HepG2 (cell line): ENCODE measurements around the gene FKBP5. TPM values are rescaled to one million over a fixed set of nuclear protein-coding genes. Genes with fewer than 3 reads are reported as not detected.

Experiments used
- DMAP1 ChIP-seq: IDR thresholded peaks from 2 replicates; pipeline ENCODE4 v1.6.1; 2016
- JUNB ChIP-seq: sonication (generic); formaldehyde crosslinking; IDR thresholded peaks from 2 replicates; pipeline ENCODE4 v1.8.0; 2022; ENCODE audit warnings: missing genetic modification reagents, mild to moderate bottlenecking, borderline replicate concordance
- KDM3A ChIP-seq: IDR thresholded peaks from 2 replicates; pipeline ENCODE4 v1.6.1; 2018; ENCODE audit warnings: low read depth, missing compliant biosample characterization
- KDM5A ChIP-seq: fragments of 200-600 bp; sonication (generic); IDR thresholded peaks from 2 replicates; pipeline ENCODE4 v1.7.0; 2018; ENCODE audit warnings: antibody characterized with exemption, mild to moderate bottlenecking, low read length, borderline replicate concordance
- KLF16 ChIP-seq, 2 experiments: sonication (generic) in 1 of 2; formaldehyde crosslinking in 1 of 2; IDR thresholded peaks; 2 replicates each; pipeline versions ENCODE4 v1.6.1 to v1.8.0; 2016 to 2023; ENCODE audit warnings: missing genetic modification reagents in 2 of 2, missing compliant biosample characterization in 1 of 2
- MXI1 ChIP-seq: IDR thresholded peaks from 3 replicates; pipeline ENCODE4 v1.6.1; 2012; ENCODE audit warnings: low read depth, low read length, inconsistent platforms, borderline replicate concordance
- NR2F6 ChIP-seq, 2 experiments: IDR thresholded peaks; 2 replicates each; pipeline ENCODE4 v1.6.1; 2016; ENCODE audit warnings: antibody characterized with exemption in 1 of 2, mild to moderate bottlenecking in 1 of 2
- RNF2 ChIP-seq: fragments of 450-650 bp; conservative IDR thresholded peaks from 2 replicates; pipeline ENCODE4 v1.6.1; 2016; ENCODE audit warnings: low read depth
- SIX1 ChIP-seq: sonication (generic); formaldehyde crosslinking; IDR thresholded peaks from 2 replicates; pipeline ENCODE4 v1.4.0; 2020; ENCODE audit warnings: missing genetic modification reagents, borderline replicate concordance
- TCF12 ChIP-seq, 2 experiments: fragments of 450-650 bp in 1 of 2; sonication (generic) in 1 of 2; formaldehyde crosslinking in 1 of 2; IDR thresholded peaks; 2 replicates each; pipeline versions ENCODE4 v1.6.1 to v1.8.0; 2017 to 2022; ENCODE audit warnings: antibody characterized with exemption in 1 of 2, mild to moderate bottlenecking in 1 of 2, missing genetic modification reagents in 1 of 2, moderate library complexity in 1 of 2
- ZNF33A ChIP-seq: sonication (generic); formaldehyde crosslinking; IDR thresholded peaks from 2 replicates; pipeline ENCODE4 v1.5.1; 2020; ENCODE audit warnings: missing genetic modification reagents, mild to moderate bottlenecking, moderate library complexity, borderline replicate concordance
- ZNF577 ChIP-seq: sonication (generic); formaldehyde crosslinking; IDR thresholded peaks from 2 replicates; pipeline ENCODE4 v1.4.0; 2020; ENCODE audit warnings: mild to moderate bottlenecking, low read depth, missing genetic modification reagents, borderline replicate concordance
- ZNF788 ChIP-seq: sonication (generic); formaldehyde crosslinking; IDR thresholded peaks from 2 replicates; pipeline ENCODE4 v1.5.0; 2020; ENCODE audit warnings: mild to moderate bottlenecking, missing genetic modification reagents, borderline replicate concordance
- polyA plus RNA-seq, 8 experiments: library from polyadenylated mRNA; depleted of rRNA in 3 of 8; stranded (reverse) in 7 of 8; unstranded in 1 of 8; fragments of >200 nt; fragmentation: Illumina TruSeq in 4 of 8; extraction: Trizol in 4 of 8; gene quantifications; 2 replicates each; pipeline versions ENCODE4 v1.2.1 to v1.2.3, GENCODE V29; 2011 to 2016; ENCODE audit warnings: low read depth in 4 of 8, missing spikeins in 1 of 8, mixed read lengths in 1 of 8; ENCODE audit not compliant: insufficient read depth in 1 of 8
- total RNA-seq, 5 experiments: library from RNA; depleted of rRNA; stranded (reverse); fragments of >200 nt; fragmentation: Illumina TruSeq; extraction: Trizol; gene quantifications; 2 replicates each; pipeline ENCODE4 v1.2.3, GENCODE V29; 2016; ENCODE audit warnings: low read depth in 1 of 5
- TF ChIP-seq, protein P1 (sequence below): sonication (generic); formaldehyde crosslinking; IDR thresholded peaks from 2 replicates; pipeline ENCODE4 v1.9.0; 2022; ENCODE audit warnings: missing genetic modification reagents, mild to moderate bottlenecking, borderline replicate concordance
- TF ChIP-seq, protein P2 (sequence below): IDR thresholded peaks from 2 replicates; pipeline ENCODE4 v1.6.1; 2018; ENCODE audit warnings: missing genetic modification reagents, mild to moderate bottlenecking, missing compliant biosample characterization
- TF ChIP-seq, protein P3 (sequence below): sonication (generic); formaldehyde crosslinking; IDR thresholded peaks from 2 replicates; pipeline ENCODE4 v1.4.0; 2020; ENCODE audit warnings: missing genetic modification reagents; ENCODE audit errors: not compliant biosample characterization
- TF ChIP-seq, protein P4 (sequence below): sonication (generic); formaldehyde crosslinking; IDR thresholded peaks from 2 replicates; pipeline ENCODE4 v1.5.0; 2020; ENCODE audit warnings: missing genetic modification reagents
- TF ChIP-seq, protein P5 (sequence below): IDR thresholded peaks from 2 replicates; pipeline ENCODE4 v1.6.1; 2016; ENCODE audit warnings: low read depth
- TF ChIP-seq, protein P6 (sequence below): sonication (generic); formaldehyde crosslinking; IDR thresholded peaks from 2 replicates; pipeline ENCODE4 v1.5.0; 2020; ENCODE audit warnings: mild to moderate bottlenecking, missing genetic modification reagents, borderline replicate concordance

Gene FKBP5
- total and polyA plus RNA-seq, 2 of the 13 experiments (the other 11 are each of a cell fraction or from before 2014, with no cell fraction given), result 8.0 to 17.4 TPM

DNA sequence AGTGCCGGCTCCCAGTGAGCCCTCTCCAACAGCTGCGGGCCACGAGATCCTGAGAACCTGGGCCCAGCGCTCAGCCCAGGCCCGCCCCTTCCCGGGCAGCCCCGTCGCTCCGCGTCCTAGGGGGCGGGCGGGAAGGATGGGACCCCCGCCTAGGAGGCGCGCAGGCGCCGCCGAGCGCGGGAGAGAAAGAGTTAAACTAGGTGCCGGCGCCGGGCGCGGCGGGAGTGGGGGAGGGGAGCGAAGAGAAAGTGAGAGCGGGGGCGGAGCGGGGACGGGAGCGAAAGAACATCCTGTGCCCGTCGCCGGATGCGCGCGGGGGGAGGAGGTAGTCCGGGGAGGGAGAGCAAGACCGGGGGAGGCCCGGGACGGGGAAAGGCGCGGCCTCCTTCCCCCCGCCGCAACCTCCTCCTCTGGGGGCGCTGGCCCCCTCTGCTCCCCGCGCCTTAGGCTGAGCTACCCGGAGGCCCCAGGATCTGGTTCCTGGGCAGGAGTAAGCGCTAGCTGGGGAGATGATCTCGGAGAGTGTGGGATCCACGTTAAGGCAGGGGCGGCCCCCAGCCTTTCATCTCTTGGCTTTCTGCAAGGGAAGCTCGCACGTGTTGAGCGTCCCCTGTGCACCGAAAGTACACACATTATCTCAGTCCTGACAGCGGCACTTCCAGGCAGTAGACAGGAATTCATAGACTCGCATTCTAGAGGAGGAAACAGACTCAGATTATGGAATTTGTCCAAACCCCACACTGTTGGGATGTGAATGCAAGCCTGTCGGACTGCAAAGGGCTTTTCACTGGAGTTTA lies 43.2 kb upstream of the FKBP5 start (continued):
- TF ChIP-seq, protein P1, sequence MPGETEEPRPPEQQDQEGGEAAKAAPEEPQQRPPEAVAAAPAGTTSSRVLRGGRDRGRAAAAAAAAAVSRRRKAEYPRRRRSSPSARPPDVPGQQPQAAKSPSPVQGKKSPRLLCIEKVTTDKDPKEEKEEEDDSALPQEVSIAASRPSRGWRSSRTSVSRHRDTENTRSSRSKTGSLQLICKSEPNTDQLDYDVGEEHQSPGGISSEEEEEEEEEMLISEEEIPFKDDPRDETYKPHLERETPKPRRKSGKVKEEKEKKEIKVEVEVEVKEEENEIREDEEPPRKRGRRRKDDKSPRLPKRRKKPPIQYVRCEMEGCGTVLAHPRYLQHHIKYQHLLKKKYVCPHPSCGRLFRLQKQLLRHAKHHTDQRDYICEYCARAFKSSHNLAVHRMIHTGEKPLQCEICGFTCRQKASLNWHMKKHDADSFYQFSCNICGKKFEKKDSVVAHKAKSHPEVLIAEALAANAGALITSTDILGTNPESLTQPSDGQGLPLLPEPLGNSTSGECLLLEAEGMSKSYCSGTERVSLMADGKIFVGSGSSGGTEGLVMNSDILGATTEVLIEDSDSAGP (CRISPR knock-in tag), result peak; percentile 93
- peak; percentile 97 for TF ChIP-seq KDM3A (CRISPR knock-in tag)
- TF ChIP-seq, protein P2, sequence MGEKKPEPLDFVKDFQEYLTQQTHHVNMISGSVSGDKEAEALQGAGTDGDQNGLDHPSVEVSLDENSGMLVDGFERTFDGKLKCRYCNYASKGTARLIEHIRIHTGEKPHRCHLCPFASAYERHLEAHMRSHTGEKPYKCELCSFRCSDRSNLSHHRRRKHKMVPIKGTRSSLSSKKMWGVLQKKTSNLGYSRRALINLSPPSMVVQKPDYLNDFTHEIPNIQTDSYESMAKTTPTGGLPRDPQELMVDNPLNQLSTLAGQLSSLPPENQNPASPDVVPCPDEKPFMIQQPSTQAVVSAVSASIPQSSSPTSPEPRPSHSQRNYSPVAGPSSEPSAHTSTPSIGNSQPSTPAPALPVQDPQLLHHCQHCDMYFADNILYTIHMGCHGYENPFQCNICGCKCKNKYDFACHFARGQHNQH (CRISPR knock-in tag), result peak; percentile 90; the same call in 1 of the 2 replicates
- TF ChIP-seq, protein P3, sequence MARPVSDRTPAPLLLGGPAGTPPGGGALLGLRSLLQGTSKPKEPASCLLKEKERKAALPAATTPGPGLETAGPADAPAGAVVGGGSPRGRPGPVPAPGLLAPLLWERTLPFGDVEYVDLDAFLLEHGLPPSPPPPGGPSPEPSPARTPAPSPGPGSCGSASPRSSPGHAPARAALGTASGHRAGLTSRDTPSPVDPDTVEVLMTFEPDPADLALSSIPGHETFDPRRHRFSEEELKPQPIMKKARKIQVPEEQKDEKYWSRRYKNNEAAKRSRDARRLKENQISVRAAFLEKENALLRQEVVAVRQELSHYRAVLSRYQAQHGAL (CRISPR knock-in tag), result no peak
- 0 out of 2 replicates have a peak, but pooled peaks have one; percentile 25 for TF ChIP-seq SIX1 (CRISPR knock-in tag)
- no peak for TF ChIP-seq ZNF33A (CRISPR knock-in tag)
- TF ChIP-seq KDM5A, result peak; percentile 73; the same call in 1 of the 2 replicates
- TF ChIP-seq, protein P4, sequence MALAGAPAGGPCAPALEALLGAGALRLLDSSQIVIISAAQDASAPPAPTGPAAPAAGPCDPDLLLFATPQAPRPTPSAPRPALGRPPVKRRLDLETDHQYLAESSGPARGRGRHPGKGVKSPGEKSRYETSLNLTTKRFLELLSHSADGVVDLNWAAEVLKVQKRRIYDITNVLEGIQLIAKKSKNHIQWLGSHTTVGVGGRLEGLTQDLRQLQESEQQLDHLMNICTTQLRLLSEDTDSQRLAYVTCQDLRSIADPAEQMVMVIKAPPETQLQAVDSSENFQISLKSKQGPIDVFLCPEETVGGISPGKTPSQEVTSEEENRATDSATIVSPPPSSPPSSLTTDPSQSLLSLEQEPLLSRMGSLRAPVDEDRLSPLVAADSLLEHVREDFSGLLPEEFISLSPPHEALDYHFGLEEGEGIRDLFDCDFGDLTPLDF (CRISPR knock-in tag), result no peak; the same call in 1 of the 2 replicates
- no peak for TF ChIP-seq JUNB (CRISPR knock-in tag)
- TF ChIP-seq ZNF577 (CRISPR knock-in tag), result no peak
- TF ChIP-seq, protein P5, sequence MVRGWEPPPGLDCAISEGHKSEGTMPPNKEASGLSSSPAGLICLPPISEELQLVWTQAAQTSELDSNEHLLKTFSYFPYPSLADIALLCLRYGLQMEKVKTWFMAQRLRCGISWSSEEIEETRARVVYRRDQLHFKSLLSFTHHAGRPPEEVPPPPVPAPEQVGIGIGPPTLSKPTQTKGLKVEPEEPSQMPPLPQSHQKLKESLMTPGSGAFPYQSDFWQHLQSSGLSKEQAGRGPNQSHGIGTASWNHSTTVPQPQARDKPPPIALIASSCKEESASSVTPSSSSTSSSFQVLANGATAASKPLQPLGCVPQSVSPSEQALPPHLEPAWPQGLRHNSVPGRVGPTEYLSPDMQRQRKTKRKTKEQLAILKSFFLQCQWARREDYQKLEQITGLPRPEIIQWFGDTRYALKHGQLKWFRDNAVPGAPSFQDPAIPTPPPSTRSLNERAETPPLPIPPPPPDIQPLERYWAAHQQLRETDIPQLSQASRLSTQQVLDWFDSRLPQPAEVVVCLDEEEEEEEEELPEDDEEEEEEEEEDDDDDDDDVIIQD (CRISPR knock-in tag), result 0 out of 2 replicates have a peak, but pooled peaks have one; percentile 56
- TF ChIP-seq ZNF788, result peak; percentile 27; the same call in 1 of the 2 replicates
- TF ChIP-seq DMAP1 (CRISPR knock-in tag), result peak; percentile 98
- peak; percentile 85 for TF ChIP-seq MXI1
- TF ChIP-seq, protein P6, sequence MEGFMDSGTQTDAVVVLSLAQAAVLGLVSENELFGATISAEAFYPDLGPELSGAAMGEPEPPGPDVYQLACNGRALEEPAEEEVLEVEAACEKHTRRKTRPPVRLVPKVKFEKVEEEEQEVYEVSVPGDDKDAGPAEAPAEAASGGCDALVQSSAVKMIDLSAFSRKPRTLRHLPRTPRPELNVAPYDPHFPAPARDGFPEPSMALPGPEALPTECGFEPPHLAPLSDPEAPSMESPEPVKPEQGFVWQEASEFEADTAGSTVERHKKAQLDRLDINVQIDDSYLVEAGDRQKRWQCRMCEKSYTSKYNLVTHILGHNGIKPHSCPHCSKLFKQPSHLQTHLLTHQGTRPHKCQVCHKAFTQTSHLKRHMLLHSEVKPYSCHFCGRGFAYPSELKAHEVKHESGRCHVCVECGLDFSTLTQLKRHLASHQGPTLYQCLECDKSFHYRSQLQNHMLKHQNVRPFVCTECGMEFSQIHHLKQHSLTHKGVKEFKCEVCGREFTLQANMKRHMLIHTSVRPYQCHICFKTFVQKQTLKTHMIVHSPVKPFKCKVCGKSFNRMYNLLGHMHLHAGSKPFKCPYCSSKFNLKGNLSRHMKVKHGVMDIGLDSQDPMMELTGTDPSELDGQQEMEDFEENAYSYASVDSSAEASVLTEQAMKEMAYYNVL (CRISPR knock-in tag), result peak; percentile 91
- peak; percentile 50; the same call in 1 of the 2 replicates for TF ChIP-seq RNF2
- TF ChIP-seq KLF16 (CRISPR knock-in tag; IDR thresholded peaks at IDR 0.05), result peak; percentile 45 to 96; a peak in 2 of 4 replicates
- no peak for TF ChIP-seq NR2F6 (IDR thresholded peaks at IDR 0.05)
- TF ChIP-seq NR2F6 (CRISPR knock-in tag; IDR thresholded peaks at IDR 0.05), result peak; percentile 58; the same call in 1 of the 2 replicates
- TF ChIP-seq TCF12 (IDR thresholded peaks at IDR 0.05), result no peak
- peak; percentile 45; the same call in 1 of the 2 replicates for TF ChIP-seq TCF12 (CRISPR knock-in tag; IDR thresholded peaks at IDR 0.05)
